Mesenchymal stem cell (in vitro differentiated cells and primary cell): Measurements from ENCODE around the gene CTBP2.

Experiments
- DNase-seq: peaks from one replicate; pipeline ENCODE4 v3.0.0-alpha.2; 2013
- H2AFZ ChIP-seq: one replicate; pipeline ENCODE4 v1.6.1; 2013; ENCODE audit warnings: low read depth, mild to moderate bottlenecking, control low read depth, inconsistent platforms, low read length, moderate library complexity
- H2AK5ac ChIP-seq: 2 replicates; pipeline ENCODE4 v1.6.1; 2013; ENCODE audit warnings: low read length, moderate library complexity, mild to moderate bottlenecking, inconsistent platforms; ENCODE audit not compliant: severe bottlenecking
- H2BK120ac ChIP-seq: one replicate; pipeline ENCODE4 v1.6.1; 2013; ENCODE audit warnings: low read depth, mild to moderate bottlenecking, inconsistent platforms, low read length, moderate library complexity
- H2BK12ac ChIP-seq, 2 experiments: one replicate each; pipeline ENCODE4 v1.6.1; 2013; ENCODE audit warnings: inconsistent platforms in 2 of 2, low read length in 2 of 2, mild to moderate bottlenecking in 2 of 2, moderate library complexity in 2 of 2, control low read depth in 1 of 2
- H2BK15ac ChIP-seq: one replicate; pipeline ENCODE4 v1.6.1; 2013; ENCODE audit warnings: mild to moderate bottlenecking, low read depth, inconsistent platforms; ENCODE audit not compliant: poor library complexity, severe bottlenecking
- H2BK5ac ChIP-seq: 2 replicates; pipeline ENCODE4 v1.6.1; 2013; ENCODE audit warnings: low read depth, mild to moderate bottlenecking, low read length, control low read depth, inconsistent platforms; ENCODE audit not compliant: poor library complexity, severe bottlenecking
- H3K14ac ChIP-seq, 2 experiments: one replicate each; pipeline ENCODE4 v1.6.1; 2013; ENCODE audit warnings: inconsistent platforms in 2 of 2, low read length in 2 of 2, control low read depth in 1 of 2, mild to moderate bottlenecking in 1 of 2, moderate library complexity in 1 of 2
- H3K18ac ChIP-seq, 2 experiments: one replicate each; pipeline ENCODE4 v1.6.1; 2013; ENCODE audit warnings: inconsistent platforms in 2 of 2, low read length in 2 of 2, control low read depth in 1 of 2, low read depth in 1 of 2, mild to moderate bottlenecking in 1 of 2
- H3K23ac ChIP-seq, 2 experiments: one replicate each; pipeline ENCODE4 v1.6.1; 2013; ENCODE audit warnings: inconsistent platforms in 2 of 2, low read length in 2 of 2, mild to moderate bottlenecking in 2 of 2, moderate library complexity in 2 of 2, control low read depth in 1 of 2
- H3K27ac ChIP-seq: 2 replicates; pipeline ENCODE4 v1.5.1; 2013; ENCODE audit warnings: mild to moderate bottlenecking, moderate library complexity, low read length, control low read depth, inconsistent platforms; ENCODE audit not compliant: poor library complexity, severe bottlenecking
- H3K27me3 ChIP-seq, 2 experiments: 2 replicates each; pipeline versions ENCODE4 v1.6.1 to v1.7.0; 2013; ENCODE audit warnings: low read length in 2 of 2, mild to moderate bottlenecking in 2 of 2, moderate library complexity in 2 of 2, control low read depth in 1 of 2, inconsistent platforms in 1 of 2; ENCODE audit not compliant: control insufficient read depth in 1 of 2, insufficient read depth in 1 of 2
- H3K36me3 ChIP-seq, 2 experiments: 2 replicates each; pipeline versions ENCODE4 v1.6.1 to v1.7.0; 2013; ENCODE audit warnings: low read length in 2 of 2, control low read depth in 1 of 2, inconsistent platforms in 1 of 2, low read depth in 1 of 2, mild to moderate bottlenecking in 1 of 2; ENCODE audit not compliant: insufficient read depth in 2 of 2, control insufficient read depth in 1 of 2
- H3K4ac ChIP-seq, 2 experiments: one replicate each; pipeline ENCODE4 v1.6.1; 2013; ENCODE audit warnings: inconsistent platforms in 2 of 2, low read length in 2 of 2, mild to moderate bottlenecking in 2 of 2, moderate library complexity in 2 of 2, control low read depth in 1 of 2, low read depth in 1 of 2
- H3K4me1 ChIP-seq: 2 replicates; pipeline ENCODE4 v1.6.1; 2013; ENCODE audit warnings: low read depth, low read length, control low read depth; ENCODE audit not compliant: control insufficient read depth, insufficient read depth
- H3K4me2 ChIP-seq: 2 replicates; pipeline ENCODE4 v1.6.1; 2013; ENCODE audit warnings: low read length, mild to moderate bottlenecking, inconsistent platforms; ENCODE audit not compliant: poor library complexity, severe bottlenecking
- H3K4me3 ChIP-seq, 2 experiments: 2 replicates each; pipeline versions ENCODE4 v1.5.1 to v1.7.0; 2013; ENCODE audit warnings: low read length in 2 of 2, mild to moderate bottlenecking in 2 of 2, control low read depth in 1 of 2, low read depth in 1 of 2; ENCODE audit not compliant: insufficient read depth in 1 of 2
- H3K79me1 ChIP-seq: replicated peaks from 2 replicates; pipeline ENCODE4 v1.6.1; 2013; ENCODE audit warnings: mild to moderate bottlenecking, control low read depth, low read length, inconsistent platforms; ENCODE audit not compliant: poor library complexity, severe bottlenecking
- H3K9ac ChIP-seq: 2 replicates; pipeline ENCODE4 v1.7.0; 2013; ENCODE audit warnings: mild to moderate bottlenecking, low read length, moderate library complexity
- H3K9me3 ChIP-seq: 2 replicates; pipeline ENCODE4 v1.7.0; 2013; ENCODE audit warnings: mild to moderate bottlenecking, low read length; ENCODE audit not compliant: control insufficient read depth
- H4K8ac ChIP-seq: one replicate; pipeline ENCODE4 v1.6.1; 2013; ENCODE audit warnings: inconsistent platforms, mild to moderate bottlenecking, low read length, moderate library complexity
- H4K91ac ChIP-seq: one replicate; pipeline ENCODE4 v1.6.1; 2013; ENCODE audit warnings: mild to moderate bottlenecking, low read length, inconsistent platforms
- WGBS: methylation state at CpG from one replicate; pipeline ENCODE4 v1.1.7; 2013; ENCODE audit warnings: mixed read lengths; 5-methylcytosine and 5-hydroxymethylcytosine counted together

The CTBP2 gene

DNA sequence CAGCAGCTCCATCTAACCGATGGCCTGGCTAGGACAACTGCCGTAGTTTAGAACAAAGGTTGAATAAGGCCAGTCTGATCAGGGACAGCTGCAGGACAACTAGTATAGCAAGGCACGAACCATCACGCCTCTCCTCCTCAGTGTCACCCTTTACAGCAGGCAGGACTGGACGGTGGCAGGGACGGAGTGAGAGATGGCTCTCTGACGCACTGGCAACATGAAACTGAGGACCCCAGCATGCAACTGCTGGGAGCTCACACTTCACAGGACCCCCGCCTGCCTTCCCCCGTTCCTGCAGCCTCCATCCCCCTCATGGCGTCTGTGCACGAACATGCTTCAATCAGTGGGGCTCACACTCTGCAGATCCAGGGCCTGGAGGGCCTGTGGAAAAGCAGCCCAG, 164.8 kb downstream of the CTBP2 start:
- H3K23ac ChIP-seq = no peak overlapping the region
- H2BK15ac ChIP-seq = no peak overlapping the region
- no peak overlapping the region for H4K91ac ChIP-seq
- peaks cover 87 to 98% of the 10 kb centered on the region in 2 experiments for H3K36me3 ChIP-seq
- H3K4ac ChIP-seq = no peak overlapping the region
- no peak overlapping the region for H2BK120ac ChIP-seq
- no peak overlapping the region for H3K18ac ChIP-seq
- H3K9ac ChIP-seq = no peak overlapping the region
- no peak for DNase-seq
- peaks cover 2% of the 10 kb centered on the region for H3K4me1 ChIP-seq
- no peak overlapping the region for H3K4me2 ChIP-seq
- H4K8ac ChIP-seq = no peak overlapping the region
- H2AK5ac ChIP-seq = no peak overlapping the region
- 91% methylated on average over 11 of the region's 11 CpGs for WGBS
- H3K27me3 ChIP-seq = no peaks in the 10 kb centered on the region
- no peak overlapping the region for H3K14ac ChIP-seq
- no peak overlapping the region for H3K27ac ChIP-seq
- no peak overlapping the region for H2BK5ac ChIP-seq
- H3K9me3 ChIP-seq = no peaks in the 10 kb centered on the region
- no peak overlapping the region for H2BK12ac ChIP-seq
- no peak overlapping the region for H2AFZ ChIP-seq
- H3K79me1 ChIP-seq = peaks cover 51% of the 10 kb centered on the region
- H3K4me3 ChIP-seq = no peak overlapping the region

DNA sequence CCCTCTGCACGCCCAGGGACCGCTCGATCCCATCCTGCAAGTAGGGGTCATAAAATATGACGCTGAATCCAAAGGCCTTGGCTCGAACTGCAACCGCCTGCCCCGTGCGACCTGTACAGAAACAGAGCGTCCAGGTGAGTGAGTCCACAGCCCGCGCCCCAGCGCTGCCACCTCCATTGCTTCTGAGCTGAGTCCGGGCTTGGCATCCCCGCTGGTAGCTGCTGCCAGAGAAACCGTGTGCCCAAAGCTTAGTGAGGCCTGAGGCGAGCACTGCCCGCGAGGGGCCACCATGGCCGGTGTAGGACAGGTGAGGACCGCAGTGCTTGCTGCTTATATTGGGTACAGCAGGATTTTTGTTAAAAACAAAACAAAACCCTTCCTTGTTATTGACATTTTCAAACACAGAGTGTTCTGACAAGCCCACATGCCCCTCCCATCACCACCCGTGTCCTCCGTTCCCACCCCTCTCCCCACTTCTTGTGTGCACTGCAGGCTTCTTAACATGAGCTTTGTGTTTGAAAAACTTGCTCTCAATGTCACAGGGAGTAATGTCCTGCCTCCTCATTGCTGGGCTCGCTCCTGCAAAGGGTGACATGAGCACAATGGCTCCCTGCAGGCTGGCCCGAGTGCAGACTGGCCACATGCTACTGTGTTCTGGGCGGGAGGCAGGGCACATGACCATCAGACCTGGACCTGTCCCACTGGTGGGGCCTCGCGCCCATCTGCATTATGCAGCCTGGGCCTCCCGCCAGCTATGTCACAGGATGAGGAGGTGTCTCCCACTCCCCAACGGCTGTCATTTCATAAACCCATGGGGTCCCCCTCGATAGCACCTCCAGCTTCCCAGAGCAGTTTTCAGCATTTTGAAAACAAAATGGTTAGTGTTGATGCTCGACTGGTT, 165.5 kb downstream of the CTBP2 start:
- H3K36me3 ChIP-seq = peaks cover 86 to 91% of the 10 kb centered on the region in 2 experiments
- no peak overlapping the region for H3K18ac ChIP-seq
- H3K4ac ChIP-seq = no peak overlapping the region
- H3K9ac ChIP-seq = no peak overlapping the region
- H3K14ac ChIP-seq = no peak overlapping the region
- no peaks in the 10 kb centered on the region for H3K9me3 ChIP-seq
- no peak overlapping the region for H3K27ac ChIP-seq
- H3K27me3 ChIP-seq = no peaks in the 10 kb centered on the region
- H3K23ac ChIP-seq = no peak overlapping the region
- H2BK12ac ChIP-seq = no peak overlapping the region
- H2BK15ac ChIP-seq = no peak overlapping the region
- H4K8ac ChIP-seq = no peak overlapping the region
- no peak overlapping the region for H3K4me3 ChIP-seq
- no peak overlapping the region for H4K91ac ChIP-seq
- H2AK5ac ChIP-seq = no peak overlapping the region
- H2BK120ac ChIP-seq = no peak overlapping the region
- H2AFZ ChIP-seq = no peak overlapping the region
- 96% methylated on average over 31 of the region's 31 CpGs for WGBS
- no peak overlapping the region for H3K4me2 ChIP-seq
- peaks cover 2% of the 10 kb centered on the region for H3K4me1 ChIP-seq
- H2BK5ac ChIP-seq = no peak overlapping the region
- no peak for DNase-seq
- H3K79me1 ChIP-seq = peaks cover 46% of the 10 kb centered on the region

DNA sequence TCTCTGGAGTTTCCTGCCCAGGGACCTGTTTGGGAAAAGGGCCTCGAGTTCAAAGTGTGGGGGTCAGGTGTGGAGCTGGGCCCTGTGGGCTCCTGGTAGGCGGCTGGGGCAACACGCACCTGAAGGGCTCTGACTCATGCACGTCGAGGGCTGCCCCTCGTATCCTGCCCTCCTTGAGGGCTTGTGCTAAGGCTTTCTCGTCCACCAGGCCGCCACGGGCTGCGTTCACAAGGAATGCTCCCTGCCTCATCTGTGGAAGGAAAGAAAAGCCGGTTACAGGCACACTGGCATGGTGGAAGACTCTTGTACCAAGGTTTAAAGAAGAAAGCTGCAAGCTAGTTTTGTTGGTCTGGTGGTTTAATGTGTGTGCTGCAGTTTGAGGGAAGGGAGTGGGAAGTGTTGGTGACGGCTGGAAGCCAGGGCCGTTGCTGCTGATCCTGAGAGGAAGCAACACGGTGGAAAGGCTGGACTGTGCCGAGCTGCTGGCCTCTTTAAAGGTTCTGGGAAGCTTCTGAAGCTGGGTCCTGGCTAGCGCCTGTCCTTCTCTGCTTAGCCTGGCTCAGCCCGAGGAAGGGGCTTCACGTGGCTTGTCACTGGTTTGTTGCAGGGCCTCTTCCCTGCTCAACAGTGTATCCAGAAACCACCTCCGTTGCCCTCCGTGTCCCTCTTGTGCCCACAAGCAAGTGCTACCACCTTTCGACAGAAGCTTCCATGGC, 166.5 kb downstream of the CTBP2 start:
- Histone ChIP-seq H3K27me3 (no peaks in the 10 kb centered on the region), H2BK15ac (peak overlapping the region; percentile 19), H3K14ac (no peak overlapping the region), H3K27ac (no peak overlapping the region), H4K91ac (no peak overlapping the region), H3K79me1 (peaks cover 38% of the 10 kb centered on the region), H3K18ac (no peak overlapping the region), H2BK5ac (no peak overlapping the region), H3K9ac (no peak overlapping the region), H2AFZ (no peak overlapping the region), H2BK120ac (no peak overlapping the region), H4K8ac (no peak overlapping the region), H3K4me2 (no peak overlapping the region), H3K9me3 (no peaks in the 10 kb centered on the region), H3K4me1 (peaks cover 4% of the 10 kb centered on the region), H2BK12ac (no peak overlapping the region), H3K4ac (no peak overlapping the region), H3K23ac (no peak overlapping the region), H3K36me3 (peaks cover 87 to 90% of the 10 kb centered on the region in 2 experiments), H3K4me3 (no peak overlapping the region), H2AK5ac (no peak overlapping the region)
- 92% methylated on average over 18 of the region's 21 CpGs for WGBS
- DNase-seq = no peak

DNA sequence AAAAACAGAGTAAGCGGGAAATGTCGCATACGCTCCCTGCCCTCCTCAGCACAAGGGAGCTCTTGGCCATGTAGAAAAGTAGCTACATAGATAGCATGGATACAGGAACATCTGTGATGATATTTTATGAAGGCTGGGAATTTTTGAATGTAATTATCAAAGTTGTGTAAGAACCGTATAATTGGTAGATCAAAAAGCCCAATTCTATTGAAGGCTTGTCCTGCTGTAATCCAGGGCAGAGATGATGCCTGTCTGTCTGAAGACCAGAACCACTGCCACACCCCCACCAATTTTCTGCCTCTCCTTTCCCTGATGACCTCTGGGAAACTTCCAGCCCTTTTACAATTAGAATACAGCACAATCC, 167.0 kb downstream of the CTBP2 start:
- H4K91ac ChIP-seq = no peak overlapping the region
- DNase-seq = no peak
- no peaks in the 10 kb centered on the region for H3K9me3 ChIP-seq
- H2BK12ac ChIP-seq = no peak overlapping the region
- no peak overlapping the region for H2BK120ac ChIP-seq
- peaks cover 4% of the 10 kb centered on the region for H3K4me1 ChIP-seq
- H3K27me3 ChIP-seq = no peaks in the 10 kb centered on the region
- H3K14ac ChIP-seq = no peak overlapping the region
- no peak overlapping the region for H3K9ac ChIP-seq
- H2BK5ac ChIP-seq = no peak overlapping the region
- no peak overlapping the region for H3K4me2 ChIP-seq
- peaks cover 34% of the 10 kb centered on the region for H3K79me1 ChIP-seq
- no peak overlapping the region for H2AFZ ChIP-seq
- H3K36me3 ChIP-seq = peaks cover 81 to 85% of the 10 kb centered on the region in 2 experiments
- WGBS = over 99% methylated on average over 4 of the region's 4 CpGs
- no peak overlapping the region for H2AK5ac ChIP-seq
- H3K27ac ChIP-seq = no peak overlapping the region
- H2BK15ac ChIP-seq = no peak overlapping the region
- no peak overlapping the region for H4K8ac ChIP-seq
- no peak overlapping the region for H3K4me3 ChIP-seq
- H3K18ac ChIP-seq = no peak overlapping the region
- no peak overlapping the region for H3K23ac ChIP-seq
- no peak overlapping the region for H3K4ac ChIP-seq
